GM18526 (cell line): ENCODE data around the gene FRMD4A.

ENCODE experiments used
- POLR2A ChIP-seq: IDR thresholded peaks from 3 replicates; pipeline ENCODE4 v1.6.1; 2011; ENCODE audit not compliant: insufficient read length; ENCODE audit errors: extremely low read depth

The FRMD4A gene

GRCh38 chr10:13795653-13796555, 534.8 kb downstream of the FRMD4A start:
- TF ChIP-seq POLR2A = no peak

- no peak for TF ChIP-seq POLR2A
These were observed 535.6 kb downstream of the FRMD4A start for GRCh38 chr10:13794992-13795612.

- TF ChIP-seq POLR2A = no peak
These were observed 538.7 kb downstream of the FRMD4A start for GRCh38 chr10:13792006-13792405.

GRCh38 chr10:13791483-13791882, 539.2 kb downstream of the FRMD4A start:
- no peak for TF ChIP-seq POLR2A

- TF ChIP-seq POLR2A = no peak
These were observed 540.5 kb downstream of the FRMD4A start for GRCh38 chr10:13790196-13790595.

GRCh38 chr10:13789448-13789829, 541.3 kb downstream of the FRMD4A start:
- no peak for TF ChIP-seq POLR2A

- no peak for TF ChIP-seq POLR2A
These were observed 541.8 kb downstream of the FRMD4A start for GRCh38 chr10:13788711-13789447.

GRCh38 chr10:13788320-13788600, 542.5 kb downstream of the FRMD4A start:
- no peak for TF ChIP-seq POLR2A

- TF ChIP-seq POLR2A = no peak
These were observed 543.7 kb downstream of the FRMD4A start for GRCh38 chr10:13787015-13787421.

GRCh38 chr10:13784067-13784466, 546.7 kb downstream of the FRMD4A start:
- TF ChIP-seq POLR2A = no peak

- TF ChIP-seq POLR2A = no peak
These were observed 551.0 kb downstream of the FRMD4A start for GRCh38 chr10:13779748-13780147.

GRCh38 chr10:13776861-13777311, 553.8 kb downstream of the FRMD4A start:
- no peak for TF ChIP-seq POLR2A

GRCh38 chr10:13775786-13776775, 554.6 kb downstream of the FRMD4A start:
- TF ChIP-seq POLR2A = no peak

- no peak for TF ChIP-seq POLR2A
These were observed 556.3 kb downstream of the FRMD4A start for GRCh38 chr10:13774303-13774893.
